HG03159 (cell line): ENCODE results near the gene ARMC2.
A peak's percentile ranks its signal among the peaks of the same experiment; 100 is the strongest.
"Not testable (repeated sequence)": the region's sequence is repeated elsewhere in the genome, so short reads cannot be mapped to it uniquely, and the experiment has no call there.

ENCODE experiments used
- ATAC-seq: cut with Tn5 transposase; IDR thresholded peaks from one replicate; pipeline ENCODE4 v1.9.1; 2021; ENCODE audit warnings: mild to moderate bottlenecking, moderate library complexity; ENCODE audit not compliant: unreplicated experiment

Gene ARMC2

GRCh38 chr6:108848116-108848868 is at the start of gene ARMC2:
ARMC2 (plus strand) TSS chr6:108848422; CDS start chr6:108854268, 5,846 bp downstream.
- ATAC-seq: peak; percentile 94

GRCh38 chr6:108798670-108799353 is 49.4 kb upstream of the ARMC2 start:
- no peak for ATAC-seq

GRCh38 chr6:108799354-108799717 is 48.9 kb upstream of the ARMC2 start:
- ATAC-seq: no peak

- no peak for ATAC-seq
Measured at GRCh38 chr6:108799791-108800190, 48.4 kb upstream of the ARMC2 start.

GRCh38 chr6:108800427-108800864 is 47.8 kb upstream of the ARMC2 start:
- ATAC-seq: no peak

- no peak for ATAC-seq
Measured at GRCh38 chr6:108801366-108801765, 46.9 kb upstream of the ARMC2 start.

GRCh38 chr6:108803982-108804490 is 44.2 kb upstream of the ARMC2 start:
- no peak for ATAC-seq

GRCh38 chr6:108804956-108805355 is 43.3 kb upstream of the ARMC2 start:
- ATAC-seq: no peak

GRCh38 chr6:108805611-108806167 is 42.5 kb upstream of the ARMC2 start:
- ATAC-seq: peak; percentile 76

- ATAC-seq: peak; percentile 25
Measured at GRCh38 chr6:108806171-108806570, 42.1 kb upstream of the ARMC2 start.

GRCh38 chr6:108806665-108807064 is 41.6 kb upstream of the ARMC2 start:
- no peak for ATAC-seq

GRCh38 chr6:108807928-108808327 is 40.3 kb upstream of the ARMC2 start:
- ATAC-seq: no peak

GRCh38 chr6:108809211-108809610 is 39.0 kb upstream of the ARMC2 start:
- no peak for ATAC-seq

GRCh38 chr6:108810057-108810643 is 38.1 kb upstream of the ARMC2 start:
- no peak for ATAC-seq

GRCh38 chr6:108811490-108811889 is 36.7 kb upstream of the ARMC2 start:
- no peak for ATAC-seq

GRCh38 chr6:108813218-108813617 is 35.0 kb upstream of the ARMC2 start:
- ATAC-seq: not testable (repeated sequence)

GRCh38 chr6:108817276-108817675 is 30.9 kb upstream of the ARMC2 start:
- not testable (repeated sequence) for ATAC-seq

- no peak for ATAC-seq
Measured at GRCh38 chr6:108820006-108820405, 28.2 kb upstream of the ARMC2 start.

GRCh38 chr6:108822401-108822800 is 25.8 kb upstream of the ARMC2 start:
- no peak for ATAC-seq

- no peak for ATAC-seq
Measured at GRCh38 chr6:108825326-108825725, 22.9 kb upstream of the ARMC2 start.

- ATAC-seq: no peak
Measured at GRCh38 chr6:108831104-108831503, 17.1 kb upstream of the ARMC2 start.
